Hepatocyte (in vitro differentiated cells): ENCODE results near the gene LONP1. TPM values are rescaled to one million over a fixed set of nuclear protein-coding genes. Genes with fewer than 3 reads are reported as not detected.
"Not testable (repeated sequence)": the region's sequence is repeated elsewhere in the genome, so short reads cannot be mapped to it uniquely, and the experiment has no call there.

Source experiments
- DNase-seq: peaks from one replicate; pipeline ENCODE4 v3.0.0-alpha.2; 2016; ENCODE audit warnings: low spot score
- H2AFZ ChIP-seq: fragments of 200-600 bp; sonication (generic); 2 replicates; pipeline ENCODE4 v1.6.0; 2016; ENCODE audit warnings: antibody characterized with exemption, mild to moderate bottlenecking
- H3K27ac ChIP-seq: fragments of 200-600 bp; sonication (generic); 2 replicates; pipeline ENCODE4 v1.5.1; 2016; ENCODE audit warnings: mild to moderate bottlenecking
- H3K27me3 ChIP-seq: fragments of 200-600 bp; sonication (generic); 2 replicates; pipeline ENCODE4 v1.6.1; 2016
- H3K36me3 ChIP-seq: fragments of 200-600 bp; sonication (generic); replicated peaks from 2 replicates; pipeline ENCODE4 v1.5.1; 2016; ENCODE audit warnings: low read depth; ENCODE audit not compliant: insufficient read depth
- H3K4me1 ChIP-seq: fragments of 200-600 bp; sonication (generic); 2 replicates; pipeline ENCODE4 v1.5.1; 2016; ENCODE audit warnings: mild to moderate bottlenecking, moderate library complexity; ENCODE audit not compliant: insufficient read depth
- H3K4me2 ChIP-seq: fragments of 200-600 bp; sonication (generic); 2 replicates; pipeline ENCODE4 v1.6.0; 2016
- H3K4me3 ChIP-seq: fragments of 200-600 bp; sonication (generic); 2 replicates; pipeline ENCODE4 v1.5.1; 2016; ENCODE audit warnings: mild to moderate bottlenecking
- H3K79me2 ChIP-seq: fragments of 200-600 bp; sonication (generic); 2 replicates; pipeline ENCODE4 v1.6.0; 2017; ENCODE audit warnings: mild to moderate bottlenecking
- H3K9me2 ChIP-seq: fragments of 200-600 bp; sonication (generic); replicated peaks from 2 replicates; pipeline ENCODE4 v1.6.0; 2017; ENCODE audit warnings: mild to moderate bottlenecking; ENCODE audit not compliant: insufficient read depth
- H3K9me3 ChIP-seq: fragments of 200-600 bp; sonication (generic); 2 replicates; pipeline ENCODE4 v1.5.1; 2016; ENCODE audit warnings: low read depth, mild to moderate bottlenecking
- H4K20me1 ChIP-seq: fragments of 200-600 bp; sonication (generic); 2 replicates; pipeline ENCODE4 v1.6.0; 2016; ENCODE audit warnings: mild to moderate bottlenecking; ENCODE audit not compliant: insufficient read depth, poor library complexity, severe bottlenecking
- CTCF ChIP-seq: fragments of 200-600 bp; sonication (generic); IDR thresholded peaks from 2 replicates; pipeline ENCODE4 v1.5.1; 2016; ENCODE audit warnings: antibody characterized with exemption, mild to moderate bottlenecking; ENCODE audit not compliant: poor library complexity
- EZH2 ChIP-seq: fragments of 200-600 bp; sonication (generic); IDR thresholded peaks from 2 replicates; pipeline ENCODE4 v1.6.1; 2016; ENCODE audit warnings: antibody characterized with exemption, mild to moderate bottlenecking, borderline replicate concordance
- EZH2phosphoT487 ChIP-seq: fragments of 200-600 bp; sonication (generic); IDR thresholded peaks from one replicate; pipeline ENCODE4 v1.6.1; 2018; ENCODE audit warnings: antibody characterized with exemption, mild to moderate bottlenecking, low read depth, moderate library complexity; ENCODE audit not compliant: unreplicated experiment, severe bottlenecking
- WGBS: methylation state at CpG from one replicate; pipeline ENCODE4 v1.1.6; 2016; ENCODE audit warnings: low lambda C conversion rate; ENCODE audit errors: missing lambda C conversion rate; 5-methylcytosine and 5-hydroxymethylcytosine counted together
- polyA plus RNA-seq: library from polyadenylated mRNA; unstranded; fragments of >200 nt; fragmentation: Nextera tagmentation; extraction: Ambion mirVana; gene quantifications from 2 replicates; pipeline ENCODE4 v1.2.1, GENCODE V29; 2016
- total RNA-seq: library from RNA; depleted of rRNA; stranded (reverse); fragments of >200 nt; gene quantifications from 2 replicates; pipeline ENCODE4 v1.2.3, GENCODE V29; 2014

The LONP1 gene
- total and polyA plus RNA-seq, 2 experiments from 2014 or later = 63.0 to 79.2 TPM

GRCh38 chr19:5743630-5744029, 23.7 kb upstream of the LONP1 start:
- no peaks in the 10 kb centered on the region for H3K9me2 ChIP-seq
- H3K27ac ChIP-seq = no peak overlapping the region
- H3K4me2 ChIP-seq = no peak overlapping the region
- H3K4me1 ChIP-seq = no peaks in the 10 kb centered on the region
- DNase-seq = peak; percentile 13
- H3K27me3 ChIP-seq = no peaks in the 10 kb centered on the region
- no peak for TF ChIP-seq CTCF
- no peak for TF ChIP-seq EZH2phosphoT487
- TF ChIP-seq EZH2 = no peak
- H4K20me1 ChIP-seq = no peaks in the 10 kb centered on the region
- H3K4me3 ChIP-seq = no peak overlapping the region
- H2AFZ ChIP-seq = no peak overlapping the region
- H3K79me2 ChIP-seq = no peaks in the 10 kb centered on the region
- no peaks in the 10 kb centered on the region for H3K9me3 ChIP-seq
- H3K36me3 ChIP-seq = no peaks in the 10 kb centered on the region

- WGBS = 83% methylated on average over 19 of the region's 19 CpGs
- Histone ChIP-seq H3K36me3 (no peaks in the 10 kb centered on the region), H3K4me1 (no peaks in the 10 kb centered on the region), H3K4me2 (no peak overlapping the region), H4K20me1 (no peaks in the 10 kb centered on the region), H3K4me3 (no peak overlapping the region), H3K27me3 (no peaks in the 10 kb centered on the region), H3K9me2 (no peaks in the 10 kb centered on the region), H3K27ac (no peak overlapping the region), H3K9me3 (no peaks in the 10 kb centered on the region), H3K79me2 (no peaks in the 10 kb centered on the region), H2AFZ (no peak overlapping the region)
- TF ChIP-seq CTCF = no peak
- TF ChIP-seq EZH2 = no peak
- TF ChIP-seq EZH2phosphoT487 = no peak
- DNase-seq = no peak
Observed at GRCh38 chr19:5742051-5742450, 22.1 kb upstream of the LONP1 start.

DNA sequence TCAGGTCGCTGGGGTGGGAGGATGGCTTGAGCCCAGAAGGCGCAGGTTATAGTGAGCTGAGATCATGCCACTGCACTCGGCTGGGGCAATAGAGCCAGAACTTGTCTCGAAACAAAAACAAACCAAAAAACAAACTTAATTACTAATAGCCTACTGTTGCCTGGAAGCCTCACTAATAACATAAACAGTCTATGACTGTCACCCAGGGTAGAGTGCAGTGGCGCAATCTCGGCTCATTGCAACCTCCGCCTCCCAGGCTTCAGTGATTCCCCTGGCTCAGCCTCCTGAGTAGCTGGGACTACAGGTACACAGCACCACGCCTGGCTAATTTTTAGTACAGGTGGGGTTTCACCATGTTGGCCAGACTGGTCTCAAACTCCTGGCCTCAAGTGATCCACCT, 18.5 kb upstream of the LONP1 start:
- Histone ChIP-seq H3K4me3 (no peak overlapping the region), H3K9me2 (no peaks in the 10 kb centered on the region), H3K4me2 (no peak overlapping the region), H3K9me3 (no peaks in the 10 kb centered on the region), H4K20me1 (no peaks in the 10 kb centered on the region), H2AFZ (no peak overlapping the region), H3K79me2 (no peaks in the 10 kb centered on the region), H3K27ac (no peak overlapping the region), H3K27me3 (no peaks in the 10 kb centered on the region), H3K4me1 (no peaks in the 10 kb centered on the region), H3K36me3 (no peaks in the 10 kb centered on the region)
- DNase-seq = no peak
- WGBS = 81% methylated on average over 8 of the region's 8 CpGs
- TF ChIP-seq EZH2 (no peak), EZH2phosphoT487 (no peak), CTCF (no peak)

- H3K9me2 ChIP-seq, H2AFZ ChIP-seq, DNase-seq, H3K9me3 ChIP-seq, H3K79me2 ChIP-seq, H3K27ac ChIP-seq, H3K36me3 ChIP-seq, H3K27me3 ChIP-seq, H3K4me2 ChIP-seq, H3K4me3 ChIP-seq, H3K4me1 ChIP-seq, H4K20me1 ChIP-seq: not testable (repeated sequence)
- WGBS = 85% methylated on average over 2 of the region's 2 CpGs
Observed at GRCh38 chr19:5733172-5733571, 13.2 kb upstream of the LONP1 start.
